ENCODE data around the gene TMEM101.

- TF ChIP-seq CTCF (conservative IDR thresholded peaks at IDR 0.05; ENCODE audit: low read depth, low read length) (no peak), EZH2 (IDR thresholded peaks at IDR 0.05; ENCODE audit: borderline replicate concordance, low read depth, low read length, poor library complexity, severe bottlenecking) (no peak)
Measured at GRCh38 chr17:44061446-44061845, 46.7 kb upstream of the TMEM101 start.

All from A673 (cell line).